IPS-15b (cell line): ENCODE measurements around the gene PKP4.

ENCODE experiments used
- H3K27me3 ChIP-seq: one replicate; pipeline ENCODE4 v1.6.1; 2013; ENCODE audit warnings: low read length; ENCODE audit not compliant: control insufficient read depth, insufficient read depth
- H3K36me3 ChIP-seq: one replicate; pipeline ENCODE4 v1.6.1; 2013; ENCODE audit warnings: low read length; ENCODE audit not compliant: control insufficient read depth, insufficient read depth
- H3K4me1 ChIP-seq: one replicate; pipeline ENCODE4 v1.6.1; 2013; ENCODE audit warnings: mild to moderate bottlenecking, low read length; ENCODE audit not compliant: control insufficient read depth, insufficient read depth
- H3K4me3 ChIP-seq: one replicate; pipeline ENCODE4 v1.5.1; 2013; ENCODE audit warnings: low read depth, low read length
- H3K9ac ChIP-seq: one replicate; pipeline ENCODE4 v1.6.1; 2013; ENCODE audit warnings: low read depth, mild to moderate bottlenecking, low read length
- H3K9me3 ChIP-seq: one replicate; pipeline ENCODE4 v1.6.1; 2013; ENCODE audit warnings: mild to moderate bottlenecking, low read length; ENCODE audit not compliant: control insufficient read depth, insufficient read depth

The PKP4 gene

DNA sequence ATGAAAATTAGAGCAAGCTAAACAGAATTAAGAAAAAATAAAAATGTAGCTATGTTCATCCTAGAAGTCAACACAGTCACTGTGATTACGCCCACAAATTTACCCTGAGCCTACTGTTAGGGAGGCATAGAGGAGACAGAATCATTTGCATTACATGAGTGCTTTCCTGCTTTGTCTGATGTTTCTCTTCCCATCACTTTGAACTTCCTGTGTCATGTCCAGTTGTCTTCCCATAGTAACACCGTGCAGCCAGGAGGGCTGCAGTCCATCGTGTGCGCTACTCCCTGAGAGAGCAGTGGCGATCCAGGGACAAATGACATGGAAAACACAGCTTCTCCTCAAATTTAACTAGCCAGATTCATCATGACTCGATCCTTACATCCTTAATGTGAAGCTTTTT, 188.5 kb downstream of the PKP4 start:
- no peaks in the 10 kb centered on the region for H3K4me1 ChIP-seq
- H3K27me3 ChIP-seq, result no peaks in the 10 kb centered on the region

DNA sequence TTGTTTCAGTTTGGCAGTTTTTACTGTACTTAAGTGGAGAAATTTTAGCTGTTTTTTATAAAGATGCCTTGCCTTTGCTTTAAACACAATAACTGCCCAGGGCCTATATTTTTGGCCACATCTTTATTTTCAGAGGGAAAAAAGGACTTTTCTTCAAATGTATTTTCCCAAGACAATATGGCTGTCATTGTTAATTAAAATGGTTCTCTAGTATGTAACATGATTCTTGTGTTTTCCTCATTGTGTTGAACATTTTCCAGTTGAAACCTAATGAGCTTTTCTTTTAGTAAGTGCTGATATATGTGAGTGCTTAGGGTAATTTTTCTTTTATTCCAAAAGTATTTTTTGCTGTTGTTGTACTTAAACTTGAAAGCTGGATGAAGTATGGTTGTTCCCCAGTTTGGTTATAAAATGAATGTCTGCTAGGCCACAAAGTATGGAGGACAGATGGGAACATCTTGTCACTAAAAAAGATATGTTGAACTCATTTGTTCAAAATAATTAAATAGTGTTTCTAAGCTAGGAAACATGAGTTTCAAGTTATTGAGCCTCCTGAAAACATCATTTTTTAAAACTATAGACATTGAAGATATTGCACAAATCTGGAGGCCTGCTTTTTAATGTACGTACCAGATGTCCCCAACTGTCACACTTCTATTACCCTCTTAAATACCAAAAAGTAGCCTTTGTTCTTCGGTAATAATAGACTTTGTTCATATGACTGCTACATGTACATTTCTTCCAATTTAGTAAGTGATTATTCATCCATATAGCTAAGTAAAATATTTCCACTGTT, 190.9 kb downstream of the PKP4 start:
- no peaks in the 10 kb centered on the region for H3K27me3 ChIP-seq
- H3K36me3 ChIP-seq, result peaks cover 3% of the 10 kb centered on the region
- H3K9me3 ChIP-seq, result no peaks in the 10 kb centered on the region
- no peak overlapping the region for H3K9ac ChIP-seq
- H3K4me3 ChIP-seq, result no peak overlapping the region
- no peaks in the 10 kb centered on the region for H3K4me1 ChIP-seq

More for the DNA sequence above, 188.5 kb downstream of the PKP4 start:
- H3K9ac ChIP-seq, result no peak overlapping the region
- H3K9me3 ChIP-seq, result no peaks in the 10 kb centered on the region
- no peak overlapping the region for H3K4me3 ChIP-seq
- no peaks in the 10 kb centered on the region for H3K36me3 ChIP-seq

DNA sequence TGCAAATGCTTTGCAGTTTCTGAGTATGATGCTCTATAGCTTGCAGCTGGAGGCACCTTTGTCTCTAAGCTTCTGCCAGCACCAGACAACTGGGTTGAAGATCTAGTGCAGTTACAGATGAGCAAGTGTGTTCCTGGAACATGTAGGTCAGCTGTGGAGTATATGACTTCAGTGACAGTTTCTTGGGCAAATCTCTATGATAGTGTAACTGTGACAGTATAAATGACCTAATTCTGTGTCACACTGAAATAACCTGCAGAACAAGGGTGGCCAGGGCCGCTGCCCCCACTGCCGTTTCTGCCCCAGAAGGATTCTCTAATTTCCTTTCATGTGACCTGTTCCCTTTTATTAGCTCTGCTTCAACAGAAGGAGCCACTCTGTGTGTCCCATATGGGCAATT, 193.1 kb downstream of the PKP4 start:
- Histone ChIP-seq H3K27me3 (no peaks in the 10 kb centered on the region), H3K4me1 (no peaks in the 10 kb centered on the region), H3K9ac (no peak overlapping the region), H3K36me3 (peaks cover 3% of the 10 kb centered on the region), H3K4me3 (no peak overlapping the region), H3K9me3 (no peaks in the 10 kb centered on the region)

- no peaks in the 10 kb centered on the region for H3K9me3 ChIP-seq
Measured at GRCh38 chr2:158650646-158651357, 194.1 kb downstream of the PKP4 start.

DNA sequence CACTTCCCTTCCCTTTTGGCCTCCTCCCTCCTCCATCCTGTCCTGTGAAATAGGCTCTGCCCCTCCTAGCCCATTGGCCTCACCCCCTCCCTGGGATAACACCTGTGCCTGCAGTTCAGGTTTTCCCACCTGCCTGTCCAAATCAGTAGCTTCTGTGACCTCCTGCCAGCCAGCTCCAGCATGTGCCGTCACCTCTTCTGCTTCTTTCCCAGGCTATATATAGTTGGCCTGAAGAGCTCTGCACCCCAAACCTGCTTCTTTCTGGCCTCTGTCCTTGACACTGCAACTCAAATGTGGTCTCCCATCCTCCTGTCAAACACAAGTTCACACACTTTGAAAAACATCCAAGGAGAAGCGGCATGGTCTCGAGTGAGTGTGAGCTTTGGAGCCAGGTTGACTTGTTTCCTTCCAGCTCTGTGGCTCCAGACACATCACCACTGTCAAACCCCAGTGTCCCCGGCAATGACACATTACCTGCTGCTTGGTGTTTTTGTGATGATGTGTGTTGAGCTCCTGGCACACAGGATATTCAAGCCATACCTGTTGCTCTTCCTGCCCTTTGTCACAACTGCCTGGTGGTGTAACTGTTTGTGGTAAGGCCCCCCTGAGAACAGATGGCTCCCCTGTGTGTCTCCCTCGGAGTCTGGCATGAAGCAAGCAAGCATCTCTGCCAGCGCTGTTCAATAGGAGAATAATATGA, 194.8 kb downstream of the PKP4 start:
- H3K9me3 ChIP-seq, result no peaks in the 10 kb centered on the region
- no peak overlapping the region for H3K4me3 ChIP-seq
- H3K36me3 ChIP-seq, result peaks cover 3% of the 10 kb centered on the region
- H3K4me1 ChIP-seq, result no peaks in the 10 kb centered on the region
- no peaks in the 10 kb centered on the region for H3K27me3 ChIP-seq
- no peak overlapping the region for H3K9ac ChIP-seq

More at GRCh38 chr2:158650646-158651357, 194.1 kb downstream of the PKP4 start:
- Histone ChIP-seq H3K9ac (no peak overlapping the region), H3K4me1 (no peaks in the 10 kb centered on the region), H3K4me3 (no peak overlapping the region), H3K36me3 (peaks cover 3% of the 10 kb centered on the region), H3K27me3 (no peaks in the 10 kb centered on the region)

DNA sequence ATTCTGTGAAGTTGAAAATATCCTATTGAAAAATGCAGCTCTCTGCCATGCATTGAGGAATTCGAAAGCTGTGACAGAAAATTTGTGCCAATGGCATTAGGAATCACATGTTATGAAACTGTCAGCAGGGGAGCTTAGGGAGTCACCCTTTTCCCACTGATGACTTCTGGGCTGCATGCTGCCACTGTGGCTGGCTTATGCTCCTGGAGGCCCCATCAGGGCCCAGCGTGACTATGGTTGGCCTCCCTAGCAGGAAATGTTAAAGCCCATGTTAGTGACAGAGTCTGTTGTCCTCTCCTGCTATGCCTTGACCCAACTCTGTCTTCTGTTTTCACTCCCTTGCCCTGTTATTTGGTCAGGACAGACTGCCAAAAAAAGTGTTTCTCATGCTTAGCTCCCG, 198.9 kb downstream of the PKP4 start:
- peaks cover 3% of the 10 kb centered on the region for H3K36me3 ChIP-seq
- H3K9ac ChIP-seq, result no peak overlapping the region
- no peaks in the 10 kb centered on the region for H3K27me3 ChIP-seq
- H3K9me3 ChIP-seq, result no peaks in the 10 kb centered on the region
- H3K4me1 ChIP-seq, result no peaks in the 10 kb centered on the region
- H3K4me3 ChIP-seq, result no peak overlapping the region

DNA sequence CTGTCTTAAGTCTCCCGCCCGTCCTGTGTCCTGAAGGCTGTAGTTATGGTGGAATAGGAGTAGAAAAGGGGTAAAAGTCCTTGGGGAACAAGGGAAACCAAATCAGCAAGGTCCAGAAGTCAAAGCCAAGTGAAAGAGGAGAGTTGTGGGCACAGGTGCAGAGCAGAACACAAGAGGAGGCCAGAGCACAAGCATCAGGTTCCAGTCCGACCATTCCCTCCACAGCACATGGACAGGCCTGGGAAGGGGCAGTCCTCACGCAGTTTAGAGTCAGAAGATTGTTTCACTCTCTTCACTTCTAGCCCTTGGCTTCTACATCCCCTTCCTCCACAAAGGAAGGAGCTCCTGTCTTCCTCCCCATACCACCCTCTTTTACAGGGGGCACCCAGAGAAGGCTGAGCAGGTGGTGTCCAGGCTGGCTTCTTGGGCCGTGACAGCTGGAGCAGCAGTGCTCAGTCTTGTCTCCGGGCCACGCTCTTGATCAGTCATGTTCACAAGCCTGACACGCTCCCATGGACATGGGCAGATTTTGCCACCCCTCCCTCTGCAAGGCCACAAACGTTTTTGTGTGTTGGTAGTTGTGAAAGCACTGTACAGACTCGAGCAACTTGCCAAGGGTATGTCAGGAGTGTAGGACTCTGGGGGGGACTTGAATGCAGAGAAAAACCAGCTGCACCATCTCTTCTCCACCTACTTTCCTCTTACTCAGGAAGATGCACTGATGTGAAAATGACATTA, 199.9 kb downstream of the PKP4 start:
- H3K4me3 ChIP-seq, result no peak overlapping the region
- H3K27me3 ChIP-seq, result no peaks in the 10 kb centered on the region
- H3K9me3 ChIP-seq, result no peaks in the 10 kb centered on the region
- H3K36me3 ChIP-seq, result peaks cover 6% of the 10 kb centered on the region
- no peak overlapping the region for H3K9ac ChIP-seq
- H3K4me1 ChIP-seq, result no peaks in the 10 kb centered on the region

GRCh38 chr2:158658396-158658795, 201.6 kb downstream of the PKP4 start:
- Histone ChIP-seq H3K36me3 (peaks cover 11% of the 10 kb centered on the region), H3K4me3 (no peak overlapping the region), H3K9ac (no peak overlapping the region), H3K27me3 (no peaks in the 10 kb centered on the region), H3K9me3 (no peaks in the 10 kb centered on the region), H3K4me1 (no peaks in the 10 kb centered on the region)

DNA sequence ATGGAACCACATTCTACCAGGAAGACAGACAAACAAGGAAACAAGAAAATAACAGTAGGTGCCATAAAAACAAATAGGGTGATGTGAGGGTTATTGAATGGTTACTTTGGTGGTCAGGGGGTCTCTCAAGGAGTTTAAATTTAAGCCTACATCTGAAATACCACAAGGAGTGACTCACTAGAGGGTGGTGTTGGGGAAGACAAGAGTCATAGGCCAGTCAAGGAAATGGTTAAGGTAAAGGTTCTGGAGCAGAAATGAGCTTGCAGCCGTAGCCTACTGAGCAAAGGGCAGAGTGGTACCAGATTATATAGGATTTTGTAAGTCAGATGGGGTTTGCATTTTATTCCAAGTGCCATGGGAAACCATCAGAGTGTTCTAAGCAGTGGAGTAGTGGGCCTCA, 202.7 kb downstream of the PKP4 start:
- H3K9me3 ChIP-seq, result no peaks in the 10 kb centered on the region
- H3K27me3 ChIP-seq, result no peaks in the 10 kb centered on the region
- no peak overlapping the region for H3K9ac ChIP-seq
- no peak overlapping the region for H3K4me3 ChIP-seq
- no peaks in the 10 kb centered on the region for H3K4me1 ChIP-seq
- peaks cover 16% of the 10 kb centered on the region for H3K36me3 ChIP-seq

DNA sequence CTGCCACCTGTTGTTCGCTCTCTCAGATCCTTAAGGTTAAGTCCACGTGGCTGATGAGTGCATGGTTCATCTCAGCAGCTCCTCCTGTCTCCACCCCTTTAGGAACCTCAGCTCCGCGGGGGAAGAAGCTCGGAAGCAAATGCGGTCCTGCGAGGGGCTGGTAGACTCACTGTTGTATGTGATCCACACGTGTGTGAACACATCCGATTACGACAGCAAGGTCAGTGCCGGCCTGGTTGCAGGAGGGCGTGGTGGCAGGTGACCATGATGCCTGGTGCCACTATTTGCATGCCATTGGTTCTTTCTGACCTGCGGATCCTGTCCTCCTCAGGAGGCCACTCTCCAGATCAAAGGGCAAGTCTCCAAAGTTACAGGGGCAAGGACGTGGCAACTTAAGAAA, 204.5 kb downstream of the PKP4 start:
- H3K4me3 ChIP-seq, result no peak overlapping the region
- H3K36me3 ChIP-seq, result peaks cover 16% of the 10 kb centered on the region
- no peak overlapping the region for H3K9ac ChIP-seq
- no peaks in the 10 kb centered on the region for H3K27me3 ChIP-seq
- H3K9me3 ChIP-seq, result no peaks in the 10 kb centered on the region
- H3K4me1 ChIP-seq, result no peaks in the 10 kb centered on the region

- Histone ChIP-seq H3K9me3 (no peaks in the 10 kb centered on the region), H3K27me3 (no peaks in the 10 kb centered on the region), H3K4me3 (no peak overlapping the region), H3K4me1 (no peaks in the 10 kb centered on the region), H3K36me3 (peaks cover 24% of the 10 kb centered on the region), H3K9ac (no peak overlapping the region)
Measured at GRCh38 chr2:158662421-158662820, 205.7 kb downstream of the PKP4 start.
